Measurements from ENCODE around the gene STX2.

The STX2 gene

GRCh38 chr12:130827432-130827831 lies 11.6 kb downstream of the STX2 start:
- H3K4me2 ChIP-seq (ENCODE audit: insufficient read depth, low read length, poor library complexity, severe bottlenecking) = no peak overlapping the region
- no peak overlapping the region for H3K4me3 ChIP-seq (ENCODE audit: low read length in 2 of 2)
- no peak overlapping the region for H3K27ac ChIP-seq (replicated peaks; ENCODE audit: low read length)
- H3K36me3 ChIP-seq (replicated peaks in 1 of 2; ENCODE audit: control insufficient read depth in 2 of 2, insufficient read depth in 2 of 2, low read length in 2 of 2) = peaks cover 3 to 35% of the 10 kb centered on the region in 2 donors
- H2AFZ ChIP-seq (ENCODE audit: low read length) = no peak overlapping the region
- no peak overlapping the region for H2BK15ac ChIP-seq (ENCODE audit: low read length)
- no peaks in the 10 kb centered on the region for H3K9me3 ChIP-seq (replicated peaks in 1 of 2; ENCODE audit: control insufficient read depth in 2 of 2, insufficient read depth in 1 of 2, low read depth in 1 of 2, low read length in 2 of 2)
- H3K14ac ChIP-seq (ENCODE audit: low read length) = no peak overlapping the region
- H3K4ac ChIP-seq (ENCODE audit: low read length) = no peak overlapping the region
- H3K79me1 ChIP-seq (ENCODE audit: low read depth, low read length) = peaks cover 7% of the 10 kb centered on the region
- no peak overlapping the region for H3K23ac ChIP-seq (ENCODE audit: low read depth, low read length, poor library complexity)
- no peak overlapping the region for H4K8ac ChIP-seq (ENCODE audit: low read depth, low read length)
- no peak for DNase-seq (ENCODE audit: low spot score)
- H3K18ac ChIP-seq (ENCODE audit: low read length) = no peak overlapping the region
- no peak overlapping the region for H3K9ac ChIP-seq (ENCODE audit: low read depth, low read length, poor library complexity)
- H2BK120ac ChIP-seq (ENCODE audit: low read depth, low read length) = no peak overlapping the region
- no peaks in the 10 kb centered on the region for H3K27me3 ChIP-seq (ENCODE audit: control insufficient read depth in 3 of 3, insufficient read depth in 3 of 3, low read depth in 1 of 3, low read length in 3 of 3)
- no peak overlapping the region for H2BK12ac ChIP-seq (ENCODE audit: low read length)
- H3K4me1 ChIP-seq (ENCODE audit: control insufficient read depth in 2 of 2, insufficient read depth in 1 of 2, low read depth in 1 of 2, low read length in 2 of 2) = peaks cover 0 to 10% of the 10 kb centered on the region in 2 donors
- WGBS, 2 donors (ENCODE audit: extremely low coverage in 2 of 2, insufficient read length in 2 of 2, insufficient replicate concordance in 1 of 2) = no CpG with 5 or more reads among the region's 3 CpGs
- no peak overlapping the region for H2BK5ac ChIP-seq (ENCODE audit: low read length)
- no peak overlapping the region for H2AK5ac ChIP-seq (ENCODE audit: low read depth, low read length)
- H4K91ac ChIP-seq (ENCODE audit: low read depth, low read length, poor library complexity) = no peak overlapping the region

- H3K27me3 ChIP-seq (ENCODE audit: control insufficient read depth in 3 of 3, insufficient read depth in 3 of 3, low read depth in 1 of 3, low read length in 3 of 3) = no peaks in the 10 kb centered on the region
- H3K4me2 ChIP-seq (ENCODE audit: insufficient read depth, low read length, poor library complexity, severe bottlenecking) = no peak overlapping the region
- H3K4ac ChIP-seq (ENCODE audit: low read length) = no peak overlapping the region
- no peak overlapping the region for H2BK120ac ChIP-seq (ENCODE audit: low read depth, low read length)
- peak overlapping the region in 1 of 2 donors; percentile 38 for H3K4me3 ChIP-seq (ENCODE audit: low read length in 2 of 2)
- no peak overlapping the region for H2BK12ac ChIP-seq (ENCODE audit: low read length)
- H2AFZ ChIP-seq (ENCODE audit: low read length) = no peak overlapping the region
- no peak for DNase-seq (ENCODE audit: low spot score)
- H3K27ac ChIP-seq (replicated peaks; ENCODE audit: low read length) = no peak overlapping the region
- no peak overlapping the region for H3K9ac ChIP-seq (ENCODE audit: low read depth, low read length, poor library complexity)
- peak overlapping the region; percentile 53 for H2AK5ac ChIP-seq (ENCODE audit: low read depth, low read length)
- H3K79me1 ChIP-seq (ENCODE audit: low read depth, low read length) = peaks cover 4% of the 10 kb centered on the region
- H3K4me1 ChIP-seq (ENCODE audit: control insufficient read depth in 2 of 2, insufficient read depth in 1 of 2, low read depth in 1 of 2, low read length in 2 of 2) = peaks cover 0 to 10% of the 10 kb centered on the region in 2 donors
- H3K18ac ChIP-seq (ENCODE audit: low read length) = peak overlapping the region; percentile 24
- no peak overlapping the region for H2BK15ac ChIP-seq (ENCODE audit: low read length)
- peaks cover 3 to 44% of the 10 kb centered on the region in 2 donors for H3K36me3 ChIP-seq (replicated peaks in 1 of 2; ENCODE audit: control insufficient read depth in 2 of 2, insufficient read depth in 2 of 2, low read length in 2 of 2)
- no peak overlapping the region for H3K23ac ChIP-seq (ENCODE audit: low read depth, low read length, poor library complexity)
- H3K9me3 ChIP-seq (replicated peaks in 1 of 2; ENCODE audit: control insufficient read depth in 2 of 2, insufficient read depth in 1 of 2, low read depth in 1 of 2, low read length in 2 of 2) = no peaks in the 10 kb centered on the region
- no peak overlapping the region for H4K91ac ChIP-seq (ENCODE audit: low read depth, low read length, poor library complexity)
- H3K14ac ChIP-seq (ENCODE audit: low read length) = peak overlapping the region; percentile 40
- 100% methylated on average over 1 of the region's 21 CpGs; no CpG with 5 or more reads in 1 of the 2 donors for WGBS, 2 donors (ENCODE audit: extremely low coverage in 2 of 2, insufficient read length in 2 of 2, insufficient replicate concordance in 1 of 2)
- peak overlapping the region; percentile 50 for H4K8ac ChIP-seq (ENCODE audit: low read depth, low read length)
- no peak overlapping the region for H2BK5ac ChIP-seq (ENCODE audit: low read length)
These were observed 12.8 kb downstream of the STX2 start for GRCh38 chr12:130826151-130826801.

- H3K4me2 ChIP-seq (ENCODE audit: insufficient read depth, low read length, poor library complexity, severe bottlenecking) = no peak overlapping the region
- no peak overlapping the region for H2AFZ ChIP-seq (ENCODE audit: low read length)
- H3K18ac ChIP-seq (ENCODE audit: low read length) = peak overlapping the region; percentile 24
- H2BK120ac ChIP-seq (ENCODE audit: low read depth, low read length) = no peak overlapping the region
- H3K9me3 ChIP-seq (replicated peaks in 1 of 2; ENCODE audit: control insufficient read depth in 2 of 2, insufficient read depth in 1 of 2, low read depth in 1 of 2, low read length in 2 of 2) = no peaks in the 10 kb centered on the region
- DNase-seq (ENCODE audit: low spot score) = no peak
- no peak overlapping the region for H2BK15ac ChIP-seq (ENCODE audit: low read length)
- H3K4me3 ChIP-seq (ENCODE audit: low read length in 2 of 2) = peak overlapping the region in 1 of 2 donors; percentile 38
- no peak overlapping the region for H2BK5ac ChIP-seq (ENCODE audit: low read length)
- H3K4me1 ChIP-seq (ENCODE audit: control insufficient read depth in 2 of 2, insufficient read depth in 1 of 2, low read depth in 1 of 2, low read length in 2 of 2) = peaks cover 0 to 10% of the 10 kb centered on the region in 2 donors
- no peak overlapping the region for H3K14ac ChIP-seq (ENCODE audit: low read length)
- no CpG with 5 or more reads among the region's 6 CpGs for WGBS, 2 donors (ENCODE audit: extremely low coverage in 2 of 2, insufficient read length in 2 of 2, insufficient replicate concordance in 1 of 2)
- peaks cover 4% of the 10 kb centered on the region for H3K79me1 ChIP-seq (ENCODE audit: low read depth, low read length)
- no peak overlapping the region for H2BK12ac ChIP-seq (ENCODE audit: low read length)
- H3K9ac ChIP-seq (ENCODE audit: low read depth, low read length, poor library complexity) = no peak overlapping the region
- no peak overlapping the region for H4K8ac ChIP-seq (ENCODE audit: low read depth, low read length)
- peak overlapping the region; percentile 53 for H2AK5ac ChIP-seq (ENCODE audit: low read depth, low read length)
- H3K4ac ChIP-seq (ENCODE audit: low read length) = no peak overlapping the region
- no peak overlapping the region for H3K27ac ChIP-seq (replicated peaks; ENCODE audit: low read length)
- no peak overlapping the region for H4K91ac ChIP-seq (ENCODE audit: low read depth, low read length, poor library complexity)
- H3K36me3 ChIP-seq (replicated peaks in 1 of 2; ENCODE audit: control insufficient read depth in 2 of 2, insufficient read depth in 2 of 2, low read length in 2 of 2) = peaks cover 3 to 49% of the 10 kb centered on the region in 2 donors
- no peak overlapping the region for H3K23ac ChIP-seq (ENCODE audit: low read depth, low read length, poor library complexity)
- no peaks in the 10 kb centered on the region for H3K27me3 ChIP-seq (ENCODE audit: control insufficient read depth in 3 of 3, insufficient read depth in 3 of 3, low read depth in 1 of 3, low read length in 3 of 3)
These were observed 13.3 kb downstream of the STX2 start for GRCh38 chr12:130825771-130826150.

- DNase-seq (ENCODE audit: low spot score) = no peak
- H3K9ac ChIP-seq (ENCODE audit: low read depth, low read length, poor library complexity) = no peak overlapping the region
- no peak overlapping the region for H3K23ac ChIP-seq (ENCODE audit: low read depth, low read length, poor library complexity)
- no peak overlapping the region for H2AK5ac ChIP-seq (ENCODE audit: low read depth, low read length)
- H2BK15ac ChIP-seq (ENCODE audit: low read length) = no peak overlapping the region
- H3K4me3 ChIP-seq (ENCODE audit: low read length in 2 of 2) = no peak overlapping the region
- no peak overlapping the region for H2BK5ac ChIP-seq (ENCODE audit: low read length)
- H2AFZ ChIP-seq (ENCODE audit: low read length) = no peak overlapping the region
- peaks cover 9 to 13% of the 10 kb centered on the region in 2 donors for H3K4me1 ChIP-seq (ENCODE audit: control insufficient read depth in 2 of 2, insufficient read depth in 1 of 2, low read depth in 1 of 2, low read length in 2 of 2)
- H3K27me3 ChIP-seq (ENCODE audit: control insufficient read depth in 3 of 3, insufficient read depth in 3 of 3, low read depth in 1 of 3, low read length in 3 of 3) = peaks cover 0 to 2% (median 0%) of the 10 kb centered on the region in 3 experiments
- no peaks in the 10 kb centered on the region for H3K9me3 ChIP-seq (replicated peaks in 1 of 2; ENCODE audit: control insufficient read depth in 2 of 2, insufficient read depth in 1 of 2, low read depth in 1 of 2, low read length in 2 of 2)
- H3K14ac ChIP-seq (ENCODE audit: low read length) = no peak overlapping the region
- H4K8ac ChIP-seq (ENCODE audit: low read depth, low read length) = no peak overlapping the region
- no peak overlapping the region for H2BK12ac ChIP-seq (ENCODE audit: low read length)
- 100% methylated on average over 2 of the region's 12 CpGs; no CpG with 5 or more reads in 1 of the 2 donors for WGBS, 2 donors (ENCODE audit: extremely low coverage in 2 of 2, insufficient read length in 2 of 2, insufficient replicate concordance in 1 of 2)
- peaks cover 6 to 53% of the 10 kb centered on the region in 2 donors for H3K36me3 ChIP-seq (replicated peaks in 1 of 2; ENCODE audit: control insufficient read depth in 2 of 2, insufficient read depth in 2 of 2, low read length in 2 of 2)
- no peak overlapping the region for H3K4ac ChIP-seq (ENCODE audit: low read length)
- H4K91ac ChIP-seq (ENCODE audit: low read depth, low read length, poor library complexity) = no peak overlapping the region
- no peak overlapping the region for H3K4me2 ChIP-seq (ENCODE audit: insufficient read depth, low read length, poor library complexity, severe bottlenecking)
- H3K18ac ChIP-seq (ENCODE audit: low read length) = no peak overlapping the region
- peaks cover 6% of the 10 kb centered on the region for H3K79me1 ChIP-seq (ENCODE audit: low read depth, low read length)
- H3K27ac ChIP-seq (replicated peaks; ENCODE audit: low read length) = no peak overlapping the region
- no peak overlapping the region for H2BK120ac ChIP-seq (ENCODE audit: low read depth, low read length)
These were observed 19.4 kb downstream of the STX2 start for GRCh38 chr12:130819681-130820080.
